ENCODE results near the gene COG5. TPM values are rescaled to one million over a fixed set of nuclear protein-coding genes. Genes with fewer than 3 reads are reported as not detected.

COG5 gene
- total RNA-seq, 1 experiment from 2014 or later: 32.2 TPM

DNA sequence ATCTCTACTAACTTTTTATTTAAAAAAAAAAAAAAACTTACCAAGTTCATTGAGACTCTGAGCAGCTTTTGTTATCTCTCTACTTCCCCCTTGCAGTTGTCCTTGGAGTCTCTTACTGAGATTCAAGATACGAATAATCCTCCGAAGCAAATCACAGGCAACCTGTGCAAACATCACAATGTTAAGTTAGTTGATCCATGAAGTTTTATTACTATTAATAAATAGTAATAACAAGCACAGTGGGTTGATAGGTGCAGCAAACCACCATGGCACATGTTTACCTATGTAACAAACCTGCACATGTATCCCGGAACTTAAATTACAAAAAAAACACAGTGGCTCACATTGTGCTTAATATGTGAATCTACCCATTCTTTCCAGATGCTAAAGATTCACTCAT, 36.5 kb downstream of the COG5 start:
- Histone ChIP-seq H3K36me3 (ENCODE audit: insufficient read depth, low read length, poor library complexity, severe bottlenecking) (no peaks in the 10 kb centered on the region), H3K4me1 (ENCODE audit: insufficient read depth, low read length, poor library complexity, severe bottlenecking) (no peaks in the 10 kb centered on the region), H3K9me3 (ENCODE audit: low read depth, low read length, poor library complexity, severe bottlenecking) (no peaks in the 10 kb centered on the region), H3K27ac (ENCODE audit: low read depth, low read length, poor library complexity, severe bottlenecking) (no peak overlapping the region), H3K4me3 (ENCODE audit: low read depth, low read length, poor library complexity, severe bottlenecking) (no peak overlapping the region), H3K27me3 (replicated peaks; ENCODE audit: insufficient read depth, low read depth, low read length, poor library complexity) (no peaks in the 10 kb centered on the region)
- ChIA-PET CTCF (no interaction called here), POLR2A (ENCODE audit: low non-redundant PET) (no interaction called here)
- intact Hi-C loops (cut with micrococcal nuclease; ENCODE audit: unreplicated experiment): no loop called here
- no TSS peak for BruUV-seq (replicated peaks)
- DNase-seq (ENCODE audit: low spot score): no peak
- TF ChIP-seq EZH2 (IDR thresholded peaks at IDR 0.05; ENCODE audit: borderline replicate concordance, low read depth, low read length, poor library complexity, severe bottlenecking): no peak
- TF ChIP-seq, protein P1, sequence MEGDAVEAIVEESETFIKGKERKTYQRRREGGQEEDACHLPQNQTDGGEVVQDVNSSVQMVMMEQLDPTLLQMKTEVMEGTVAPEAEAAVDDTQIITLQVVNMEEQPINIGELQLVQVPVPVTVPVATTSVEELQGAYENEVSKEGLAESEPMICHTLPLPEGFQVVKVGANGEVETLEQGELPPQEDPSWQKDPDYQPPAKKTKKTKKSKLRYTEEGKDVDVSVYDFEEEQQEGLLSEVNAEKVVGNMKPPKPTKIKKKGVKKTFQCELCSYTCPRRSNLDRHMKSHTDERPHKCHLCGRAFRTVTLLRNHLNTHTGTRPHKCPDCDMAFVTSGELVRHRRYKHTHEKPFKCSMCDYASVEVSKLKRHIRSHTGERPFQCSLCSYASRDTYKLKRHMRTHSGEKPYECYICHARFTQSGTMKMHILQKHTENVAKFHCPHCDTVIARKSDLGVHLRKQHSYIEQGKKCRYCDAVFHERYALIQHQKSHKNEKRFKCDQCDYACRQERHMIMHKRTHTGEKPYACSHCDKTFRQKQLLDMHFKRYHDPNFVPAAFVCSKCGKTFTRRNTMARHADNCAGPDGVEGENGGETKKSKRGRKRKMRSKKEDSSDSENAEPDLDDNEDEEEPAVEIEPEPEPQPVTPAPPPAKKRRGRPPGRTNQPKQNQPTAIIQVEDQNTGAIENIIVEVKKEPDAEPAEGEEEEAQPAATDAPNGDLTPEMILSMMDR (conservative IDR thresholded peaks at IDR 0.05; ENCODE audit: low read depth, low read length): no peak

DNA sequence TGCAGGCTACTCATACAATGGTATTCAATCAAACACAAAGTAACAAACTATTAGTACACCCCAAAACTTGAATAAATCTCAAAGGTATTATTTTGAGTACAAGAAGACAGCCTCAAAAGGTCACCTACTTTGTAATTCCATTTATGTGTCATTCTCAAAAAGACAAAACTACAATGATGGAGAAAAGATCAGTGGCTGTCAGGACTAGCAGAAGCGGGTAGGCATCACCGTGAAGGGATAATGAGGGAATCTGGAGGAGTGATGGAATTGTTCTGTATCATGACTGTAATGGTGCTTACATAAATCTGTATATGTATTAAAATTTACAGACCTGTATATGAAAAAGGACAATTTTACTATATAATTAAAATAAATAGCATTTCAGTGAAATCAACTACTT, 37.0 kb downstream of the COG5 start:
- H3K27me3 ChIP-seq (replicated peaks; ENCODE audit: insufficient read depth, low read depth, low read length, poor library complexity): no peaks in the 10 kb centered on the region
- no peak overlapping the region for H3K4me3 ChIP-seq (ENCODE audit: low read depth, low read length, poor library complexity, severe bottlenecking)
- no peak for DNase-seq (ENCODE audit: low spot score)
- CTCF ChIA-PET: no interaction called here
- POLR2A ChIA-PET (ENCODE audit: low non-redundant PET): no interaction called here
- no peak for TF ChIP-seq EZH2 (IDR thresholded peaks at IDR 0.05; ENCODE audit: borderline replicate concordance, low read depth, low read length, poor library complexity, severe bottlenecking)
- no peaks in the 10 kb centered on the region for H3K9me3 ChIP-seq (ENCODE audit: low read depth, low read length, poor library complexity, severe bottlenecking)
- H3K36me3 ChIP-seq (ENCODE audit: insufficient read depth, low read length, poor library complexity, severe bottlenecking): no peaks in the 10 kb centered on the region
- intact Hi-C loops (cut with micrococcal nuclease; ENCODE audit: unreplicated experiment): no loop called here
- BruUV-seq (replicated peaks): no TSS peak
- H3K4me1 ChIP-seq (ENCODE audit: insufficient read depth, low read length, poor library complexity, severe bottlenecking): no peaks in the 10 kb centered on the region
- no peak overlapping the region for H3K27ac ChIP-seq (ENCODE audit: low read depth, low read length, poor library complexity, severe bottlenecking)

DNA sequence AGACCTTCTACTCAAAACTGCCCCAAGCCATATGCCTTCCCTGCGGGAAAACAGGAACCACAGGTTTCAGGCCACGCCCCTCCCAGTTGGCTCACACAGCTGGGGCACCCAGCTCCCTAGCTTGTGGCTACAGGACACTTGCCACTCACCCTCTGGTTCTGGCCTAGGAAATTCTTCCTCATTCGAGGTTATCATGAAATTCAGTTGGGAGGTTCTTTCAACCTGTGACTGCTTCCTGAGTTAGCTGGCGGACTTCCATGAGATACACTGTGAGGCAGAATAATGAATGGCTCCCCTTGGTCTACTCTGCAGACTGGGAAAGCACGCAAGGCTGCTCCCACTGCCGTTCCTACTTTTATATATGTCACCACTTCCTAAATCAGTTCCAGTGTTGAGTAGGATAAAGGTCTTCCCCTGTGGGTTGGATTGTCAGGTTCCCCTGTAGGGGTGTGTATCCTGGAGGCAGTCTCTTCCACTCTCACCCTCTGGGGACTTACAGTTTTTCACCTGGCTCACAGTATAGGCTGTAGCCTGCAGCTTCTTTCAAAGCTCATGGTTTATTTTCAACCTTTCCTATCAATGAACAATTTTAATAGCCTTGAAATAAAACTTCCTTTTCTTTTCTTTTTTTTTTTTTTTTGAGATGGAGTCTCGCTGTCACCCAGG, 56.9 kb downstream of the COG5 start:
- H3K4me3 ChIP-seq (ENCODE audit: low read depth, low read length, poor library complexity, severe bottlenecking): no peak overlapping the region
- H3K27me3 ChIP-seq (replicated peaks; ENCODE audit: insufficient read depth, low read depth, low read length, poor library complexity): no peaks in the 10 kb centered on the region
- TF ChIP-seq, protein P1 (conservative IDR thresholded peaks at IDR 0.05; ENCODE audit: low read depth, low read length): no peak
- TF ChIP-seq EZH2 (IDR thresholded peaks at IDR 0.05; ENCODE audit: borderline replicate concordance, low read depth, low read length, poor library complexity, severe bottlenecking): no peak
- no peak for DNase-seq (ENCODE audit: low spot score)
- BruUV-seq (replicated peaks): no TSS peak
- intact Hi-C loops (cut with micrococcal nuclease; ENCODE audit: unreplicated experiment): no loop called here
- no peak overlapping the region for H3K27ac ChIP-seq (ENCODE audit: low read depth, low read length, poor library complexity, severe bottlenecking)
- CTCF ChIA-PET: no interaction called here
- no peaks in the 10 kb centered on the region for H3K9me3 ChIP-seq (ENCODE audit: low read depth, low read length, poor library complexity, severe bottlenecking)
- POLR2A ChIA-PET (ENCODE audit: low non-redundant PET): no interaction called here
- no peaks in the 10 kb centered on the region for H3K4me1 ChIP-seq (ENCODE audit: insufficient read depth, low read length, poor library complexity, severe bottlenecking)
- H3K36me3 ChIP-seq (ENCODE audit: insufficient read depth, low read length, poor library complexity, severe bottlenecking): no peaks in the 10 kb centered on the region
